Stimulated activated CD4-positive, alpha-beta T cell treated with anti-CD3 and anti-CD28 coated beads, Interleukin-4, amount 100 ng/mL, for 48 hours (primary cell): ENCODE data around the gene LAMA3.
"Not testable (repeated sequence)": the region's sequence is repeated elsewhere in the genome, so short reads cannot be mapped to it uniquely, and the experiment has no call there.

ENCODE experiments used
- DNase-seq, 2 donors: peaks; one replicate each; pipeline ENCODE4 v3.0.0-alpha.2; 2020; ENCODE audit warnings: low read depth in 2 of 2

LAMA3 gene

DNA sequence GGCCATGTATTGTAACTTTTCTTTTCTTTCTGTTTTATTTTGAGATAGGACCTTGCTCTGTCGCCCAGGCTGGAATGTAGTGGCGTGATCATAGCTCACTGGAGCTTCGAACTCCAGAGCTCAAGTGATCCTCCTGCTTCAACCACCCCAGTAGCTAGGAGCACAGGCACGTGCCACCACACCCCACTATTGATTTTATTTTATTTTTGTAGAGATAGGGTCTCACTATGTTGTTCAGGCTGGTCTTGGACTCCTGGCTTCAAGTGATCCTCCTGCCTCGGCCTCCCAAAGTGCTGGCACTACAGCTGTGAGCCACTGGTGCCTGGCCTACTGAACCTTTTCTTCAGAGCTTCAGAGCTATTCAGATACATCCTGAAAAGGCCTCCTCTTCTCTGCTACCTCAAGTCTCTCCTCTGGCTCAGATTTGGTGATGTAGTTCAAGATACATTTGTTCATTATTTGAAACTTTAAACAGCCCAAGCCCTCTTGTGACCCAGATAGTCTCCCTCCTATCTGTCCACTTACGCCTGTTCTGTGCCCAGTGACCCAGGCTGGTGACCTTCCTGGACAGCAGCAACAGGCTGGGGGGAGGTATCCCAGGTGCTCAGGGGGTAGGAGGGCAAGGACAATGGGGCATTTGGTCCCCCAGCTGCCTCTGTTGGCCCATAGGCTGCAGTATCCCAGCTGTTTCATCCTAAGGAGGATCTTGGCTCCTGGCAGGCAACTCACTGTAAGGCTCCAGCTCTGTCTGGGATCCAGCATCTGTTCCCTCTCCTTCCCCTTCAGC, 38.6 kb downstream of the LAMA3 start:
- no peak for DNase-seq

DNA sequence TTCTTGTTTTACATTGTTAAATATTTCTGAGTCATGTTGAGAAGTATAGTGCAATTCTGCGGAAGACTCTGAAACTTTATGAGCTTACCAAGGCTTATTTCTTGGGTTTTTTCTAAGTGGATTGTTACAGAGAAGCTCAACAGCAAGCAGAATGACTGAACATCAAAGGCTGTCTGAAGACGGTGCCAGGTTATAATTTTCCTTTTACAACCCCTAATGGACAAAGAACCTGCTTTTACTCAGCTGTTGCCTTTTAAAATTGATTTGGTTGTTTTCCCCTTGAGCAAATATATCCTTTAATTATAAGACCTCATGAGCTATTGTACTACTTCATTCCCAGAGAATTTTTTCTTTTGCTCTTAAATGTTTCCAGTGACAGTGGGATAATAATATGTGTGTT, 41.6 kb downstream of the LAMA3 start:
- DNase-seq: no peak

DNA sequence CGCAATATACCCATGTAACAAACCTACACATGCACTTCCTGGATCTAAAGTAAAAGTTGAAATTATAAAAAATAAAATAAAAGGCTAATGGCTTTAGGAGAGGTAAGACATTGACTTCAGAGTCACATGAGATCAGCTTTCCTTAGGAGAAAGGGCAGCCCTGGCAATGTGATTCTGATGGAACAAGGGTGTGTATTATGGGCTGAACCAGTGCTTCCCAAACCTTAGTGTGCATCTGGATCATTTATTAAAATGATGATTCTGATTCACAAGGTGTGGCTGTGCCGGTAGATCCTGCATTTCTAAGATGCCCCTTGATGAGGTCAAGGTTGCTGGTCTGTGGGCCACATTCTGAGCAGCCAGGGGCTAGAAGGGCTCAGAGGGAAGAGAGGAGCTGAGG, 42.6 kb downstream of the LAMA3 start:
- no peak for DNase-seq

DNA sequence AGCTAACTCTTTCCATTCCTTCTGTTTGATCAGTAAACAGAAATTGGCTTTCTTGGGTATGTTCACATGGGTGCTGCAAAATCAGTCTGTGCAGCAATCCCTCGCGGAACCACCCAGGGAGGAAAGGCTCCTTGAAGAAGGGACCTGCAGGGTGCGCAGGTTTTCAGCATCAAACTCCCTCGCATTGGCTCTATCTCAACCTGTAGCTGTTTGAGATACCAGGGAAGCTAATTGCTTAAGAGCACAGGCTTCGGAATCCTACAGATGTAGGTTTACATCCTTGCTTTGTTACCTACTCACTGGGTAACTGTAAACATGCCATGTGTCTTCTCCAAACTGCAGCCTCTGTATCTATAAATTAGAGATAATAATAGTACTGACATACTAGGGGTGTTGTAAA, 43.2 kb downstream of the LAMA3 start:
- DNase-seq: no peak

DNA sequence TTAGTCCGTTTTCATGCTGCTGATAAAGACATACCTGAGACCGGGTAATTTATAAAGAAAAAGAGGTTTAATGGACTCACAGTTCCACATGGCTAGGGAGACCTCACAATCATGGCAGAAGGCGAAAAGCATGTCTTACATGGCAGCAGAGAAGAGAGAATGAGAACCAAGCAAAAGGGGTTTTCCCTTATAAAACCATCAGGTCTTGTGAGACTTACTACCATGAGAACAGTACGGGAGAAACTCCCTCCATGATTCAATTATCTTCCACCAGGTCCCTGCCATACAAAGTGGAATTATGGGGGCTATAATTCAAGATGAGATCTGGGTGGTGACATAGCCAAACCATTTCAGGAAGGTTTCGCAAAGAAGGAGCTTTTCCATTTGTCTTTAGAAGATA, 44.0 kb downstream of the LAMA3 start:
- DNase-seq: not testable (repeated sequence)

DNA sequence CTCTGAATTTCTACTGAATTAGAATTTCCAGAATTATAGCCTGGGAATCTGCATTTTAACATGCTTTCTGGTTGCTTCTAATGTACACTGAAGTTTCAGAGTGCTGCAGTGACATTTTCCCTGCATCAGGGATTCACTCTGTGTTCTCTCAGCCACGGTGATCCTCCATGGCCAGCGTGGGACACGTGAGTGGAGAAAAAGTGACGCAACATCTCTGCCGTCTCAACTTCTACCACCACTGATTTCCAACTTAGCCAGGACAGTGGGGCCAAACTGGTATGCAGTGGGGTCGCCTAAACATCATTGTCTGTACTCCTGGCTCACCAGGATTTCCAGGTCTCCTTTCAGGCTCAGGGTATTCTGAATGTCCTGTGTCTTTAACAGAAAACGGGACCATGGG, 44.6 kb downstream of the LAMA3 start:
- DNase-seq: no peak

DNA sequence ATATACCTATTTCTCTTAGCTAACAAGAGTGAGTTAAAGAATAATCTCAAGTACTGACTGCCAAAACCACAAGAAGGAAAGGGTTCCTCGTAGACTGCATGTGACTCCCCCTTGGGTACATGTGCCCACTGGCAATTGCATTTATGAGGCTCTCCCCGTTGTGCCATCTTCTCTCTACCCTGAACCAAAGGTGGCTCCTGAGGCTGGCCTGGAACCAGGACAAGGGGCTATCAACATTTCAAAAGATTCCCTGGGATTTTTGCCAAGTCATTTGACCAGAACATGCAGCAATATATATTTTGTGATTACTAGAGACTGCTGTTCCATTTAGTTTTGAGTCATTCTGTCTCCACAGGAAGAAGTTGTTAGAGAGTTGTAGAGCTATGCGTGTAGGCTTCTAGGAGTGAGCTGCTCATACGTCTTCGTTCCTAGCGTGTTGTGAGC, 45.8 kb downstream of the LAMA3 start:
- DNase-seq: no peak

DNA sequence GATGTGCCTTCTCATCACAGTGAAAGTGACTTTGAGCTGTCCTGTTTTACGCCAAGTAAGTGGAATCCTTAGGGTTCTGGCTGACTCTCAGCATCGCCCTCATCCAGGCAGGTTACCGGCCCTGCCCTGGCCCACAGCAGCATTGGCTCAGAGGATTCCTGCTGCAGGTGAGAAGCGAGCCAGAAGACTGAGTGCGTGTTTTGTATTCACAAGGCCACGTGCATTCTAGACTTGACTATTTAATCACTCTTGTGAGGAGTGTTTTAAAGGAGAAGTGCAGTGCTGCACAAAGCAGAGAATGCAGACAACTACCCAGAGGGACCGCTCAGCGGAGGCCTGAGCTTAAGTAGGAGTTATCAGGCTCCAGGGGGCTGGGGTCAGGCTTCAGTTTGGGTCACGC, 48.3 kb downstream of the LAMA3 start:
- DNase-seq: no peak

DNA sequence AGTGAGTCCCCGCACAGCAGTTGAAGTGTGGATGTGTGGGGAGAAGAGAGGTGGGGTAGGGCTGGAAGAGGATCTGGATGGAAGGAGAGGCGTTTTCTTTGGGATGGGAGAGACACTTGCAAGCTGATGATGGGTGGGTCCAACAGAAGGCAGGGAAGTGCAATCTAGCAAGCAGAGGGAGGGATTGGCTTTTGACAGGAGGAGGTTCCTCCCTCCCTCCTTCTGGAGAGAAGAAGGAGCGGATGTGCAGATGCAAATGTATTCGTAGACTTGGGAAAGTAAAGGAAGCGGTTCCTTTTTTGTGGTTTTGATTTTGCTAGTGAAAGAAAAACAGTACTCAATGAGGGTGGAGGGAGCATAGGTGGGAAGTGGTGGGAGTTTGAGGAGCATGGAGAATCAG, 48.9 kb downstream of the LAMA3 start:
- no peak for DNase-seq

DNA sequence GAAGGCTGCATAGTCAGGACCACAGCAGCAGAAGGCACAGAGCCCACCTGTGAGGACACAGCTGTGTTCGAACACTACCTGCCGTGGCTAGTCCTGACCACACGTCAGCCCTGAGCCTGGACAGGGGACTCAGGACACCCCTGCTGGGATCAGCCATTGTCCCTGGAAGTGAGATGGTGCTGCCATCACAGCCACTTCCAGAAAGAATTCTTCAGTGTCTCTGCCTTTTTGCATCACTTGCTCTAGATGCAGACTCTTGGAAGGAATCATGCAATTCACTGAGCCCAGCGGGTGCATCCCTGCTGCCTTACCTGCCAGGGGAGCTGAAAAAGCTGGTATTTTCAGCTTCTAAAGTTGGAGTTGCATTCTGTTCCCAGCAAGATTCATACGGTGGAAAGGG, 49.3 kb downstream of the LAMA3 start:
- no peak for DNase-seq

DNA sequence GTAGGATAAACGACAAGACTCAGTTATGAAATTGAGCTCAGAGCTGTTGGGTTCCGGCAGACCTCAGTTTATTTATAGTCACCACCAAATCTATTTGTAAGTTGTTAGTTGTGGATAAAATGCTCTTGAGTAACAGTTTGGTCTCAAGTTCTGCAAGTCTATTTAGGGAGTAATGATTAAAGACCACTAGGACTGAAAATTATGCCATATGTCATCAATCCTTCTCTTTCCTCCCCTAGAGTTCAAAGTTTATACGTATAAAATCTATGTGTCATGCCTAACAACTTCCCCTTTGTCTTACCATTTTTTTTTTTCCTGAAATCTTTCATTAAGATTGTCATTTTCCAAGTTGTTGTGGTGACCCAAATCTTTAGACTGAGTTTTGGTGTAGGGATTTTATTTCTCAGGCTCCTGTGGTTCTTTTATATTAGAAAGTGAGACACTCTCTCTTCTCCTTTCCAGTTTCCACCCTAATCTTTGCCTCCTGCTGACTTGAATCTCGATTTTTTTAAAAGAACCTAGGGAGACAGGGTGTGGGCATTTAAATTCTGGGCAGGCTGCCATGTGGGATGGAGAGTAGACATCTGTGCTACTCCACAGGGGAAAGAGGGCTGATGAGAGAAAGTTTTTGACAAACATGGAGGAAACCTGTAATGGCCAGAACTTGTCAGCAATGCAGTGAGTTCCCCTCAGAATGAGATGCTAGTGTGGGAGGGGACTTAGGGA, 51.0 kb downstream of the LAMA3 start:
- no peak for DNase-seq

DNA sequence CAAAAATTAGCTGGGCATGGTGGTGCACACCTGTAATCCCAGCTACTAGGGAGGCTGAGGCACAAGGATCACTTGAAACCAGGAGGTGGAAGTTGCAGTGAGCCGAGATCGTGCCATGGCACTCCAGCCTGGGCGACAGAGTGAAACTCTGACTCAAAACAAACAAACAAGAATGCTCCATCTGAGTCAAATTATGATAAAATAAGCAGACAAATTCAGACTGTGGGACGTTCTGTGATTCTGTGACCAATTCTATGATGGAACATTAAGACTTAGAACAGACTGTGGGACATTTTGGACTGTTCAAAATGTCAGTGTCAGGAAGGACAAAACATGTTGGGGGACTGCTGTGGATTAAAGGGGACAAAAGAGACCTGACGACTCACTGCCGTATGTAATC, 52.7 kb downstream of the LAMA3 start:
- not testable (repeated sequence) for DNase-seq

DNA sequence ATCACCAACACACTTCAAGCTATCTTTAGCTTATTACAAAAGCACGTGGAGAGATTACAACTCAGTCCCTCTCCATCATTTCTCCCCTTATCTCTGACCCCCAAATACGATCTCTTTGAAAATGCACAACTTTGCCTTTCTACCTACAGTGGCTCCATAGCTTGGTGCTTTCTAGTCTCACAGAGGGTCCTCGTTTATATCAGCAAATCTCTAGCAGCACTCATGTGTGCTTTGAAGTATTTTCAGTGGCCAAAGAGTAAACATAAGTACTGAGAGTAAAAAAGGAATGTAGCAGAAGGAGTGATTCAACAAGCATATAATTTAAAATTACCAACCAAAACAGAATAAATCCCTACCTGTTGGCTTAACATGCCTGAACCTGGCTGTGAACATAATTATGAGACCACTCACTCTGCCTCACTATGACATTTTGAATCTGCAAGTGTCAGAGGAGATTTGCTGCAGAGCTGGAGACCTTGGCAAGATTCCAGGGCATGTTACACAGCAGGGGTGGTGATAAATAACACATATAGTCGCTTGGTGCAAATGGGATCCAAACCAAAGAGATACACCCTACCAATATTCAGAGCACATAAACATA, 54.6 kb downstream of the LAMA3 start:
- DNase-seq: no peak

DNA sequence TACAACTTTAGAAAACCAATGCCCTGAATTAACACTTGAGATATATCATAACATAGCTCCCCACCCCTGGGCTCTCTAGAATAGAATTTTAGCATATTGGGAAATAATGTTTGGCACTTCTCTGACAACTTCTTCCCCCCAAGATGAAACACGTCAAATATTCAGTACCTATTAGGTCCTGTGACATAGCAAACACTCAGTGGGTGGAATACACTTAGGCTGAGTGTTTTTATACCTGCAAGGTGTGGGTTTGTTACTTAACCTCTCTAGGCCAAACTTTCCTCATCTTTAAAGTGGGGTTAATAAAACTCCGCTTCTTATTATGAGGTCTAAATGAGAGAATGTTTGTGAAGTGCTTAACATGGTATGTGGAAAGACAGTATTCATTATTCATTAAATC, 56.1 kb downstream of the LAMA3 start:
- DNase-seq: no peak

DNA sequence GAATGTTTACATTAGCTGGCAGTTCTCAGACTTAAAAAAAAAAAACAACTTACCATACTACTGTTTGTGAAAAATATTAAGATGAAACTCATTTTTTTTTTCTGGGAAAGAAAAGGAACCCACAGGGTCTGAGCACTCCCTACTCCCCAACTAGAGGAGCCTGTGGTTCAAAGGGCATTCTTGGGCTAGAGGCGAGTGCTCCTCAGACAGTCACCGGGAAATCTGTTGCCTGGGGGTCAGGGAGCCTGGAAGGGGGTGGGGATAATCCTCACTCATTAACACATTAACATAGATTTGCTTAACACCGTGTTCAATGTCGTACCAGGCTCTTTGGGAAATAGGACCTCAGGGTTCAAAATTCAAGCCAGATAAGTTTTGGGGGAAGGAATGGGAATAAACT, 57.6 kb downstream of the LAMA3 start:
- no peak for DNase-seq

DNA sequence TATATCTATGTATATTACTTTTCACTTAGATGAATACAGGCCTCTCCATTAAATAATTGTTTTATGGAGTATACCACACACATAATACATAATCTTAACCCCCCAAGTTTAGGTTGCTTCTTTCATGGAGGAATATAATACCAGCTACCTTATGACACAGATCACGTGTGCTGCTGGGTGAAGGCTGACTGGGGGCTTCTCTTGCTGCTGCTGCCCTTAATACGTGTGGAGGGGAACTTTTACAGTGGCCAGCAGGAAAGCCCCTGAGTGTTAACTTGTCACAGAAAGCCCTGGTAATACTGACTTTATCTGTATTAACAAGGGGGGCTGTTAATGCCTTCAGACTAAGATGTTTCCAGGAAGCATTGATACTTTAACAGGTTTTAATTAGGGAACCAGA, 63.1 kb downstream of the LAMA3 start:
- no peak for DNase-seq

DNA sequence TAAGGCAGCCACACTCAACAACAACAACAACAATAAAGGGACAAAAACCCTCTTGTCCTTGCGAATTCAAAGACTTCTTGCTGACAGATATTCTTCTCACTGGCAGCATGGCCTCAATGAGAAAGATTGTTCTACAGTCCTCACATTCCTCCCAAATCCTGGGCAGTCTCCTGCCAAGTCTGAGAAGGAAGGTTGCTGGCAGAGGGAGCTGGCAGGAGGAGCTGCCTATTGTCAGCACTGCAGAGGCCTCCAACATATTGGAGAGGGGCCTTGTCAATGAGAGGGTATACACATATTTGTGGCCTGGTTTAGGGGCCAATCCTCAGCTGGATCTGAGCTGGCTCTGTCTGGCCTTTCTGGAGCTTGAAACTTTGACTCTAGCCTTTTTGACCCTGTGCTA, 63.5 kb downstream of the LAMA3 start:
- DNase-seq: no peak

DNA sequence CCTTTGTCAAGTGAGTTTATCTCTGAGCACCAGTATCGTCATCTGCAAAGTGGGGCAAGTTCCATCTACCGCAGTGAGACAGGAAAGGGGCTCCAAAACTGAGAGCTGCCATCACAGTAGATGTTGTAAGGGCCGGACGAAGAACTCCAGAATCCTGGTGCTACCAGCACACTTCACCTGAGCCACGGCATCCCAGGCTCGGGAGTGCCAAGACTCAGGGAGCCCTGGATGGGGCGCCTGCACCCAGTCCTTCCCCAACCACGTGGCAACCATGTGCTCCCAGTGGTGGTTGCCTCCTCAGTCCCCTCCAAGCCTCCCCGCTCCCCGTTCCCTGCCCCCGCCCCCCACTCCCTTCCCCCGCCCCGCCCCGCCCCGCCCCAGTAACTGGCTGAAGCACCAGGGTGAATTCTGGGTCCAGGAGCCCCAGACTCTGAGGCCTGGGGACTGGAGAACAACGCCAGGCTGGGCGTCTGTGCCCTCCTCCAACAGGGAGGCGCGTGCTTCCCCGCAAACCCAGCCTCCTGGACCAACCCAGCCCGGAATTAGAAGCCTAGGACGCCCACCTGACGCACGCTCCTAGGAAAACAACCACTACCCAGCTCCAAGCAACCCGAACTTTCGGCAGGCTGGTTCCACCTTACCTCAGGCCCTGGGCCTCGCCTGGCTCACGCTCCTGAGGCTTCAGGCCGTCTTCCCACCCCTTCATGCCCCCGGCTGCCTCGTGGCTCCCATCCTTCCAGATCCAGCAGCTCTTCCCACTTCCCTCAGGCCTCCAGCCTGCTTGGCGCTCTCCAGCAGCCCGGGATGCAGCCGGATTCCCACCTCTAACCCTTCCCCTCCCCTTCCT, 67.6 kb downstream of the LAMA3 start:
- no peak for DNase-seq

DNA sequence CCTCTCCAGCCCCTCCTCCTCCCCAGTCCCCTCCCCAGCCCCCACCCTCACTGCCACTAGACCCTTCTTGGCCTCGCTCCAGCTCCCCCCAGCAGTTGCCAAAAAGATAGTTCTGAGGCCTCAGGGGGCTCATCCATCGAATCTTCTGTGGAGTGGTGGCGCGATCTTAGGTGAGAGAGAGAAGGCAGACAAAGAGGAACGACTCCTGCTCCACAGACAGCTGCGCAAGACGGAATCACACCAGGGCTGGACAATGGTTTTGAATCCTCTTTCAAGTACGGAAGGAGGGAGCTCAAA, 68.1 kb downstream of the LAMA3 start:
- no peak for DNase-seq

DNA sequence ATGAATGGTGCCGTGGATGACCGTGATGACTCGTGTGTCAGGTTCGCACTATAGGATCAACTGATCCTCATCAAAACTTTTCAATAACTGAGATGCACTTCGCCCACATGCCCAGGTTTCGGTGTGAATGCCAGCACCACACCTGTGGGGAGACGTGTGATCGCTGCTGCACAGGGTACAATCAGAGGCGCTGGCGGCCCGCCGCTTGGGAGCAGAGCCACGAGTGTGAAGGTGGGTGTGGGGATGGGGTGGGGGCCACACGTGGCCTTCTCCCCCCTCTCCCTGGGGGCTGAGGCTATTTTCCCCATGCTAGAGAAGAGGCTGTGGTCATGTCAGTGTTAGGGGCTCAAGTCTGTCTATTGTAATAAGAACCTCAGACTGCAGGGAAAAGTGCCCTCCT, 69.0 kb downstream of the LAMA3 start:
- no peak for DNase-seq

DNA sequence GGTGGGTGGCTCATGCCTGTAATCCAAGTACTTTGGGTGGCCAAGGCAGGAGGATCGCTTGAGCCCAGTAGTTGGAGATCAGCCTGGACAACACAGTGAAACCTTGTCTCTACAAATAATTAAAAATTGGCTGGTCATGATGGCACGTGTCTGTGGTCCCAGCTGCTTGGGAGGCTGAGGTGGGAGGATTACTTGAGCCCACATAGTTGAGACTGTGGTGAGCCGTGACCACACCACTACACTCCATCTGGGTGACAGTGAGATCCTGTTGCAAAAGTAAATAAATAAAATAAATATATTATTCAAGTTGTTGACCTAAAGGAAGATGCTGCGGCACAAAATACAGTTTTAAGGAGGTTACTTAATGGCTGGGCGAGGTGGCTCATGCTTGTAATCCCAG, 72.7 kb downstream of the LAMA3 start:
- DNase-seq: no peak

DNA sequence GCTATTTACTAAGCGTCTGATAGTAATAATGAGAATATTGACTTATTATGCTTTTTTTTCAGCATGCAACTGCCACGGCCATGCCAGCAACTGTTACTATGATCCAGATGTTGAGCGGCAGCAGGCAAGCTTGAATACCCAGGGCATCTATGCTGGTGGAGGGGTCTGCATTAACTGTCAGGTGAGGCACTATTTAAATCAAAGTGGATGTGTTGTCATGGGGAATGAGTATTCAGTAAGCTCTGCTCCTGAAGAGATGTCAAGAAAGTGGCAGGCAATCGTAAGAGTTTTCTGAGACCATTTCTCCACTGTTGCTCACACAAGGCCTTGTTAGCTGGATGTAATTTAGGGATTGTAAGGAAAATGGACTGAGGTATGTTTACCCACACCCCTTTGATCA, 74.1 kb downstream of the LAMA3 start:
- DNase-seq: no peak
